HL-60 (cell line): ENCODE results near the gene CADM1.

Experiments
- DNase-seq, 2 experiments: peaks; one replicate each; pipeline ENCODE4 v3.0.0-alpha.2; 2010 to 2020; ENCODE audit warnings: low read depth in 1 of 2, low spot score in 1 of 2
- H3K27ac ChIP-seq: fragments of 250-450 bp; sonication (Bioruptor Pico); replicated peaks from 2 replicates; pipeline ENCODE4 v1.5.1; 2020; ENCODE audit warnings: mild to moderate bottlenecking, moderate library complexity
- H3K27me3 ChIP-seq: fragments of 250-450 bp; sonication (Bioruptor Pico); 2 replicates; pipeline ENCODE4 v1.5.1; 2021; ENCODE audit warnings: mild to moderate bottlenecking, moderate library complexity; ENCODE audit not compliant: insufficient read depth, poor library complexity, severe bottlenecking
- H3K4me3 ChIP-seq: replicated peaks from 2 replicates; pipeline ENCODE4 v1.5.1; 2011; ENCODE audit warnings: mild to moderate bottlenecking, control low read depth, low read length; ENCODE audit not compliant: insufficient read depth
- CTCF ChIP-seq: IDR thresholded peaks from one replicate; pipeline ENCODE4 v1.5.1; 2011; ENCODE audit warnings: low read length, control low read depth, inconsistent platforms; ENCODE audit not compliant: insufficient read depth
- GABPA ChIP-seq: IDR thresholded peaks from 2 replicates; pipeline ENCODE4 v1.6.1; 2012; ENCODE audit warnings: low read depth
- POLR2AphosphoS5 ChIP-seq: IDR thresholded peaks from 2 replicates; pipeline ENCODE4 v1.6.1; 2012; ENCODE audit warnings: low read depth
- REST ChIP-seq: IDR thresholded peaks from 2 replicates; pipeline ENCODE4 v1.6.1; 2012; ENCODE audit warnings: low read depth; ENCODE audit not compliant: insufficient replicate concordance
- SPI1 ChIP-seq: IDR thresholded peaks from 2 replicates; pipeline ENCODE4 v1.6.1; 2012; ENCODE audit warnings: low read depth, mild to moderate bottlenecking, borderline replicate concordance

The CADM1 gene

GRCh38 chr11:115352805-115353485 is 151.3 kb downstream of the CADM1 start:
- no peak for DNase-seq
- no peak overlapping the region for H3K4me3 ChIP-seq

GRCh38 chr11:115349335-115350017 is 154.7 kb downstream of the CADM1 start:
- Histone ChIP-seq H3K4me3 (no peak overlapping the region), H3K27me3 (peaks cover 2% of the 10 kb centered on the region), H3K27ac (no peak overlapping the region)
- DNase-seq: no peak
- TF ChIP-seq GABPA (no peak), REST (no peak), SPI1 (no peak), POLR2AphosphoS5 (no peak), CTCF (no peak)

More at GRCh38 chr11:115352805-115353485, 151.3 kb downstream of the CADM1 start:
- no peak for TF ChIP-seq GABPA
- no peak for TF ChIP-seq REST
- TF ChIP-seq POLR2AphosphoS5: no peak
- no peak for TF ChIP-seq SPI1
- TF ChIP-seq CTCF: no peak
- Histone ChIP-seq H3K27ac (no peak overlapping the region), H3K27me3 (no peaks in the 10 kb centered on the region)

- Histone ChIP-seq H3K27me3 (peaks cover 2% of the 10 kb centered on the region), H3K27ac (no peak overlapping the region), H3K4me3 (no peak overlapping the region)
- TF ChIP-seq SPI1 (no peak), POLR2AphosphoS5 (no peak), CTCF (no peak), REST (no peak)
- DNase-seq: no peak
Observed at GRCh38 chr11:115348416-115348815, 155.8 kb downstream of the CADM1 start.
